GM10266 (cell line): Measurements from ENCODE around the gene RPS6KA2.
A peak's percentile ranks its signal among the peaks of the same experiment; 100 is the strongest.
"Not testable (repeated sequence)": the region's sequence is repeated elsewhere in the genome, so short reads cannot be mapped to it uniquely, and the experiment has no call there.

Experiments
- DNase-seq: peaks from one replicate; pipeline ENCODE4 v3.0.0; 2012; ENCODE audit errors: extremely low spot score
- TF ChIP-seq, protein P1 (sequence below): IDR thresholded peaks from 2 replicates; pipeline ENCODE4 v1.5.1; 2012; ENCODE audit warnings: mild to moderate bottlenecking, low read depth; ENCODE audit not compliant: control insufficient read depth, insufficient read depth; ENCODE audit errors: missing control alignments

Gene RPS6KA2

DNA sequence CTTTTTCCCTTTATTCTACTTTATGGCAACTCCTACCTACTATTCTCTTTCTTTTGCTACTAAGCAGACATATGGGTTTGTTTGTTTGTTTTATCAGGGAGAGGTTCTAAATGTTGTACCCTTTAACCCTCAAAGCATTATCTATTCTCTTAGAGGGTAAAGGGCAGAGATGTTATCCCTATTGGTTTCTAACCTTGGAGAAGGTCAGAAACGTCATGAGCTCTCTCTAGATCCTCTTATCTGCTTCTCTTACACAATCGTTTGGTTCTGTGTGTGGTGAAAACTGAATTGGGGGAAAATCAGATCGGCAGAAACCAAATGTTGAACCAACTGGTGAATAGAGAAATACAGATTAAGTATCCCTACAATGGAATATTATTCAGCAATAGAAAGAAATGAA, 237.9 kb downstream of the RPS6KA2 start:
- TF ChIP-seq, protein P1, sequence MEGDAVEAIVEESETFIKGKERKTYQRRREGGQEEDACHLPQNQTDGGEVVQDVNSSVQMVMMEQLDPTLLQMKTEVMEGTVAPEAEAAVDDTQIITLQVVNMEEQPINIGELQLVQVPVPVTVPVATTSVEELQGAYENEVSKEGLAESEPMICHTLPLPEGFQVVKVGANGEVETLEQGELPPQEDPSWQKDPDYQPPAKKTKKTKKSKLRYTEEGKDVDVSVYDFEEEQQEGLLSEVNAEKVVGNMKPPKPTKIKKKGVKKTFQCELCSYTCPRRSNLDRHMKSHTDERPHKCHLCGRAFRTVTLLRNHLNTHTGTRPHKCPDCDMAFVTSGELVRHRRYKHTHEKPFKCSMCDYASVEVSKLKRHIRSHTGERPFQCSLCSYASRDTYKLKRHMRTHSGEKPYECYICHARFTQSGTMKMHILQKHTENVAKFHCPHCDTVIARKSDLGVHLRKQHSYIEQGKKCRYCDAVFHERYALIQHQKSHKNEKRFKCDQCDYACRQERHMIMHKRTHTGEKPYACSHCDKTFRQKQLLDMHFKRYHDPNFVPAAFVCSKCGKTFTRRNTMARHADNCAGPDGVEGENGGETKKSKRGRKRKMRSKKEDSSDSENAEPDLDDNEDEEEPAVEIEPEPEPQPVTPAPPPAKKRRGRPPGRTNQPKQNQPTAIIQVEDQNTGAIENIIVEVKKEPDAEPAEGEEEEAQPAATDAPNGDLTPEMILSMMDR = no peak
- DNase-seq = no peak

DNA sequence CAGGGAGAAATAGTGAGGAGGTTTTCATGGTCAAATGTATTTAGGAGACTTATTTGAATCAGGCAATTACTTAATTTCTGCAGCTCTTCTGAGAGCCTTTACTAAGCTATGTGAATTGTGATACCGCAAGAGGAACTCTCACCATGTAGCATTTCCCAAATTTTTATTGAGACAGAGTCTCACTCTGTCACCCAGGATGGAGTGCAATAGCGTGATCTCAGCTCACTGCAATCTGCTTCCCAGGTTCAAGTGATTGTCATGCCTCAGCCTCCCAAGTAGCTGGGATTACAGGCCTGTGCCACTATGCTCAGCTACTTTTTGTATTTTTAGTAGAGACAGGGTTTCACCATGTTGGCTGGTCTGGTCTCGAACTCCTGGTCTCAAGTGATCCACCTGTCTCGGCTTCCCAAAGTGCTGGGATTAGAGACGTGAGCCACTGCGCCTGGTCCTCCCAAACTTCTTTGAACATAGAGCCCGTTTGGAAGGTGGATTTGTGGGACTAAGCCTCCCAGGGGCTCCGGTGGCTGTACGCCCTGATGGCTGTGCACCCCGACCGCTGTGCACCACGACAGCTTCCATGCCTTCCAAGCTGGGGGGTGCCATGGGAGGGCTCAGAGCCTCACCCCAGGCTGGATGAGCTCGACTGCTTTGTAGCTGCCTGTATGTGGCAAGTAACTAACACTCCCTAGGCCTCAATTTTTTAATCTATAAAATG, 238.6 kb downstream of the RPS6KA2 start:
- TF ChIP-seq, protein P1 = no peak
- peak; percentile 5 for DNase-seq

DNA sequence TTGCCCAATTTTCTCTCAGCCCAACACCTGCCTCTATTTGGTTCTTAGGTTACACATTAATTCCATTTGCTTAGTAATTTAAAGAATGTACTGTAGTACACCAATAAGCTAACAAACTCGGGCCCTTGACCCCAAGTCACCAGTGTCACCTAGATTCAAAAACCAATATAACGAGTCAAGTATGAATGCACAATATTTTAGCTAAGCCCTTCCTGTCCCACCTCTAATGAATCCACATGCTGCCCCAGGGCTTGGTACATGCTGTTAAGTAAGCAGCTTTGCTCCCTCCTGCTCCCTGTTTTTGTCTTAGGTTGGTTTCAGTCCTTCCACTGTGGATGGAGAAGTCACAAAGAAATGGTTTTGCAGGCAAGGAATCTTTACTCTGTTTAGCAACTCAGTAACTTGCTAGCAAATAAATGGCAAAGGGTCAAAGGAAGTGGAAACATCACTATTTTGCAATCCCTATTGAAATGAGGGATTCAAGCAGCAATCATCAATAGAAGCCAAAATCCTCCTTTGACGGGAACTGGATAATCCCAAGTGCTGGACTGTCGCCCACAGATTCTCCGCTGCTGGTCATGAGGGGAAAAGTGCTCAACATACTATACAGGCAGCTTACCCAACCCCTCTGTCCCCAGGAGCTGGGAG, 239.3 kb downstream of the RPS6KA2 start:
- no peak for DNase-seq
- TF ChIP-seq, protein P1 = no peak

DNA sequence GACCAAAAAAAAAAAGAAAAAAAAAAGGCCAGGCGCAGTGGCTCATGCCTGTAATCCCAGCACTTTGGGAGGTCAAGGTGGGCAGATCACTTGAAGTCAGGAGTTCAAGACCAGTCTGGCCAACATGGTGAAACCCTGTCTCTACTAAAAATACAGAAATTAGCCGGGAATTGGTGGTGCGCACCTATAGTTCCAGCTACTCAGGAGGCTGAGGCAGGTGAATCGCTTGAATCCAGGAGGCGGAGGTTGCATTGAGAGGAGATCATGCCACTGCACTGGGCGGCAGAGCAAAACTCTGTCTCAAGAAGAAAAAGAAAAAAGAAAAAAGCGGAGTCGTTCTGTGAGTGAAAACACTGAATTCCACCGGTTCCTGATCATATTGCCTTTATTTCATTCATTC, 240.0 kb downstream of the RPS6KA2 start:
- not testable (repeated sequence) for DNase-seq

DNA sequence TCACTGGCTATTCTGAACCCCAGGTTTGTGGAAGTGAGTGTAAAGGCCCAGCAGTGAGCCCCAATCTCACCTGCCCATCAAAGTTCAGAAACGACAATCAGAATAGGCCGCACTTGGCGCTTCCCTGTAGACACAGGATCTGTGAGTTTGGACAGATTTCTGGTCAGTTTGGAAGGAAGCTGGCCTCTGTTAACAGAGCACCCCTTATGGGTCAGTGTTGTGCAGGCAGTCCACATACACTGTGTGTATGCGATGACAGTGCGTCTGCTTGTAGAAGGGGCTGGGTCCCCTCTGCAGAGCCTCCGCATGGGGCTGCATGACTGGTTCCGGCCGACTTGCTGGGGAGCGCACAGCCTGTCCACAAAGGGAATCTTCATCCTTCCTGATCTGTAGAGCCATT, 240.9 kb downstream of the RPS6KA2 start:
- DNase-seq = no peak
- TF ChIP-seq, protein P1 = no peak

DNA sequence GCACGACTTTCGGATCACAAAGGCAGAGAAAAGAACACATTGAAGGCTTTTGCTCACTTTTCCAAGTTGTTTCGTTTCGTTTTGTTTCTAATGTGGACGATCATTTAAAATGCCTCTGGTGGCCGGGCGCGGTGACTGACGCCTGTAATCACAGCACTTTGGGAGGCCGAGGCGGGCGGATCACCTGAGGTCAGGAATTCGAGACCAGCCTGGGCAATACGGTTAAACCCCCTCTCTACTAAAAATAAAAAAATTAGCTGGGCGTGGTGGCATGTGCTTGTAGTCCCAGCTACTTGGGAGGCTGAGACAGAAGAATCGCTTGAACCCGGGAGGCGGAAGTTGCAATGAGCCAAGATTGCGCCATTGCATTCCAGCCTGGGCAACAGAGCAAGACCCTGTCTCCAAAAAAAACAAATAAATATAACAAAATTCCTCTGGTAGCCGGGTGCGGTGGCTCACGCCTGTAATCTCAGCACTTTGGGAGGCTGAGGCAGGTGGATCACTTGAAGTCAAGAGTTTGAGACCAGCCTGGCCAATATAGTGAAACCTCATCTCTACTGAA, 243.2 kb downstream of the RPS6KA2 start:
- not testable (repeated sequence) for DNase-seq
- TF ChIP-seq, protein P1 = peak; percentile 11

DNA sequence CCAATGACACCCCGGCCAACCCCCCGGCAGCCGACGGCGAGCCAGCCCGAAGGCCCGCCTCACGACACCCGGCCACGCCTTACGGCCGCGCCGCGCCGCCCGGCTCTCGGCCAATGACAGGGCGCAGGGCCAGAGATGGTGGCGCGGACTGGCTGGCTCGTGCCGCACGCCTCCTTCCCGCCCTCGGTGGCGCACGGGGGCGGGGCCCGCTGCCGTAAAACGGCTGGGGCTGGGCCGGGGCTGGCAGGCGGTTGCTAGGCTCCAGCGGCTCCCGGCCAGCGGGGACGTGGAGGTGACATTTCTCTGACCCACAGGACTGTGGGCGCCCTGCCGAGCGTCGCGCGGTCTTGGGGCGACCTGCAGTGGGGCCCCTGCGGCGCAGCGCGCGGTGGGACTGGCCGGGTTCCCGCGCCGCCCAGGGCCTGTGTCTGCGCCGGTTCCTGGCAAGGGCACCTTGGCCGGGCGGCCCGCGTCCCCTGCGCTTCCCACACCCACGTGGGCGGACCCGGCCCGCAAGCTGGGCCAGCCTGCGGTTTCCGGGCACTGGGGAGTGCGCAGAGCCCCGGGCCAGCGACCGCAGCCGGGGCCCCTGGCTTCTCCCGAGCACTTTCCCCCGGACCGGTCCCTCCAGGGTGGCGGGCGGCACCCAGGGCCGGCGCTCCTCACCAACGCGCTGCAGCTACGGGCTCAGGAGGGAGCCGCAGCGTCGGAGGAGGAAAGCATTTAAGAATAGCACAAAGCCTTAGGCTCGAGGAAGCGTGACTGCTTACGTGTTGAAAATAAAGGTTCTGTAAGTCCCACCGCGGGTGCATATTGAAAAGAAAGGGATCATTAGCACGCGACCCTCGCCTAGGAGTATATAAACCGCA, 243.9 kb downstream of the RPS6KA2 start, which contains the start of gene MPC1:
MPC1 (minus strand) TSS at position 8 of the 869 bp plus-strand sequence. CDS start 64 bp downstream, outside the sequence.
- TF ChIP-seq, protein P1 = no peak

More for the DNA sequence above, 243.9 kb downstream of the RPS6KA2 start, which contains the start of gene MPC1:
- DNase-seq = peak; percentile 99
